WTC11 (cell line): Measurements from ENCODE around the gene MACROD2. TPM values are rescaled to one million over a fixed set of nuclear protein-coding genes. Genes with fewer than 3 reads are reported as not detected.

ENCODE experiments used
- ATAC-seq: fragments of 200-7000 bp; cut with Tn5 transposase; 2 replicates; pipeline ENCODE4 v1.10.0; 2021; ENCODE audit warnings: mild to moderate bottlenecking, moderate library complexity
- CTCF ChIA-PET: fragments of 300-600 bp; sonication (Branson Sonifier 250); formaldehyde crosslinking; loops from one replicate; lab custom pipeline; 2021; ENCODE audit warnings: antibody characterized with exemption; lab: Charles Lee
- POLR2A ChIA-PET: fragments of 350-600 bp; sonication (Branson Sonifier 250); formaldehyde crosslinking; loops from one replicate; lab custom pipeline; 2021; ENCODE audit warnings: antibody characterized with exemption; lab: Charles Lee
- DNase-seq: peaks from one replicate; pipeline ENCODE4 v3.0.0; 2021; ENCODE audit warnings: low spot score
- H3K27ac Mint-ChIP-seq: 2 replicates; pipeline ENCODE4 v1.8.0; 2021; ENCODE audit warnings: mixed read lengths
- H3K27me3 Mint-ChIP-seq: 2 replicates; pipeline ENCODE4 v1.8.0; 2021; ENCODE audit warnings: low read depth, mild to moderate bottlenecking, moderate library complexity, mixed read lengths
- H3K36me3 Mint-ChIP-seq: 2 replicates; pipeline ENCODE4 v1.8.0; 2021; ENCODE audit warnings: mixed read lengths
- H3K4me1 Mint-ChIP-seq: 2 replicates; pipeline ENCODE4 v1.8.0; 2022; ENCODE audit warnings: mixed read lengths
- H3K4me3 Mint-ChIP-seq: 2 replicates; pipeline ENCODE4 v1.8.0; 2021; ENCODE audit warnings: mild to moderate bottlenecking, moderate library complexity, mixed read lengths
- H3K9me3 Mint-ChIP-seq: 2 replicates; pipeline ENCODE4 v1.8.0; 2021; ENCODE audit warnings: mixed read lengths
- AFF4 ChIP-seq: sonication (generic); formaldehyde crosslinking; IDR thresholded peaks from 2 replicates; pipeline ENCODE4 v1.8.1; 2023; ENCODE audit warnings: mild to moderate bottlenecking, missing genetic modification reagents, borderline replicate concordance
- AR ChIP-seq: fragments of 250-450 bp; sonication (Bioruptor Pico); IDR thresholded peaks from 2 replicates; pipeline ENCODE4 v1.9.0; 2021; ENCODE audit warnings: mild to moderate bottlenecking
- ATF2 ChIP-seq: sonication (generic); formaldehyde crosslinking; IDR thresholded peaks from 2 replicates; pipeline ENCODE4 v1.8.1; 2022; ENCODE audit warnings: low read depth, missing genetic modification reagents, borderline replicate concordance
- E2F4 ChIP-seq: sonication (generic); formaldehyde crosslinking; IDR thresholded peaks from 2 replicates; pipeline ENCODE4 v1.8.1; 2022; ENCODE audit warnings: low read depth, mild to moderate bottlenecking, moderate library complexity, missing genetic modification reagents, borderline replicate concordance
- ELF4 ChIP-seq: sonication (generic); formaldehyde crosslinking; IDR thresholded peaks from 2 replicates; pipeline ENCODE4 v1.8.1; 2022; ENCODE audit warnings: low read depth, mild to moderate bottlenecking, moderate library complexity, missing genetic modification reagents
- ESRRA ChIP-seq: sonication (generic); formaldehyde crosslinking; IDR thresholded peaks from 2 replicates; pipeline ENCODE4 v1.8.1; 2022; ENCODE audit warnings: mild to moderate bottlenecking, missing genetic modification reagents, borderline replicate concordance
- ETV6 ChIP-seq: sonication (generic); formaldehyde crosslinking; IDR thresholded peaks from 2 replicates; pipeline ENCODE4 v1.8.1; 2022; ENCODE audit warnings: mild to moderate bottlenecking, missing genetic modification reagents
- JUN ChIP-seq: sonication (generic); formaldehyde crosslinking; IDR thresholded peaks from 2 replicates; pipeline ENCODE4 v1.8.0; 2023; ENCODE audit warnings: mild to moderate bottlenecking, missing genetic modification reagents
- NFATC4 ChIP-seq: fragments of 250-450 bp; sonication (Bioruptor Pico); IDR thresholded peaks from 2 replicates; pipeline ENCODE4 v1.9.0; 2021; ENCODE audit warnings: mild to moderate bottlenecking
- NFYB ChIP-seq: sonication (generic); formaldehyde crosslinking; conservative IDR thresholded peaks from 2 replicates; pipeline ENCODE4 v1.8.0; 2022; ENCODE audit warnings: low read depth, missing genetic modification reagents
- NR1H2 ChIP-seq: sonication (generic); formaldehyde crosslinking; IDR thresholded peaks from 2 replicates; pipeline ENCODE4 v1.9.0; 2021; ENCODE audit warnings: mild to moderate bottlenecking, moderate library complexity, missing genetic modification reagents
- OVOL2 ChIP-seq: fragments of 250-450 bp; sonication (Bioruptor Pico); IDR thresholded peaks from 2 replicates; pipeline ENCODE4 v1.9.0; 2021; ENCODE audit warnings: mild to moderate bottlenecking, borderline replicate concordance
- PREB ChIP-seq: sonication (generic); formaldehyde crosslinking; IDR thresholded peaks from 2 replicates; pipeline ENCODE4 v1.8.1; 2022; ENCODE audit warnings: mild to moderate bottlenecking, missing genetic modification reagents, moderate library complexity, borderline replicate concordance
- PRRX2 ChIP-seq: fragments of 250-450 bp; sonication (Bioruptor Pico); IDR thresholded peaks from 2 replicates; pipeline ENCODE4 v1.8.0; 2021; ENCODE audit warnings: mild to moderate bottlenecking
- RELA ChIP-seq: sonication (generic); formaldehyde crosslinking; IDR thresholded peaks from 2 replicates; pipeline ENCODE4 v1.8.1; 2022; ENCODE audit warnings: missing genetic modification reagents, mild to moderate bottlenecking, borderline replicate concordance
- SMAD3 ChIP-seq: sonication (generic); formaldehyde crosslinking; IDR thresholded peaks from 2 replicates; pipeline ENCODE4 v1.8.0; 2022; ENCODE audit warnings: missing genetic modification reagents, mild to moderate bottlenecking, borderline replicate concordance
- SMAD4 ChIP-seq: sonication (generic); formaldehyde crosslinking; IDR thresholded peaks from 2 replicates; pipeline ENCODE4 v1.8.0; 2022; ENCODE audit warnings: mild to moderate bottlenecking, missing genetic modification reagents
- SOX15 ChIP-seq: fragments of 250-450 bp; sonication (Bioruptor Pico); IDR thresholded peaks from 2 replicates; pipeline ENCODE4 v1.9.0; 2021; ENCODE audit warnings: mild to moderate bottlenecking
- USF1 ChIP-seq: sonication (generic); formaldehyde crosslinking; IDR thresholded peaks from 2 replicates; pipeline ENCODE4 v1.8.0; 2022; ENCODE audit warnings: mild to moderate bottlenecking, missing genetic modification reagents
- ZNF138 ChIP-seq: sonication (generic); formaldehyde crosslinking; conservative IDR thresholded peaks from 2 replicates; pipeline ENCODE4 v1.8.1; 2022; ENCODE audit warnings: mild to moderate bottlenecking, moderate library complexity, missing genetic modification reagents
- ZNF219 ChIP-seq: sonication (generic); formaldehyde crosslinking; IDR thresholded peaks from 2 replicates; pipeline ENCODE4 v1.8.0; 2023; ENCODE audit warnings: missing genetic modification reagents, mild to moderate bottlenecking, borderline replicate concordance
- ZNF317 ChIP-seq: sonication (generic); formaldehyde crosslinking; IDR thresholded peaks from 2 replicates; pipeline ENCODE4 v1.8.1; 2023; ENCODE audit warnings: low read depth, mild to moderate bottlenecking, moderate library complexity, missing genetic modification reagents, borderline replicate concordance
- total RNA-seq: library from RNA; stranded (reverse); gene quantifications from 3 replicates; pipeline ENCODE4 v1.2.3, GENCODE V29; 2021

Gene MACROD2
- total RNA-seq, 1 experiment from 2014 or later = 4.1 TPM

- POLR2A ChIA-PET = no interaction called here
- CTCF ChIA-PET = no interaction called here
Observed at GRCh38 chr20:14291502-14291901, 296.2 kb downstream of the MACROD2 start.

GRCh38 chr20:14295238-14295637 lies 299.9 kb downstream of the MACROD2 start:
- no peaks in the 10 kb centered on the region for H3K9me3 Mint-ChIP-seq
- DNase-seq (no peak), ATAC-seq (peak; percentile 28; the same call in 1 of the 2 replicates)
- peaks cover 3% of the 10 kb centered on the region for H3K4me1 Mint-ChIP-seq
- ChIA-PET POLR2A (no interaction called here), CTCF (no interaction called here)
- H3K27ac Mint-ChIP-seq = no peak overlapping the region
- no peak overlapping the region for H3K4me3 Mint-ChIP-seq
- no peaks in the 10 kb centered on the region for H3K27me3 Mint-ChIP-seq
- H3K36me3 Mint-ChIP-seq = no peaks in the 10 kb centered on the region
- TF ChIP-seq ELF4 (CRISPR knock-in tag) (no peak), AR (CRISPR knock-in tag) (no peak), ZNF138 (CRISPR knock-in tag) (no peak), ZNF317 (no peak), USF1 (no peak), JUN (CRISPR knock-in tag) (no peak), SMAD3 (CRISPR knock-in tag) (no peak), ESRRA (CRISPR knock-in tag) (no peak), NFATC4 (no peak)

More at GRCh38 chr20:14291502-14291901, 296.2 kb downstream of the MACROD2 start:
- Mint-ChIP-seq H3K27ac (no peak overlapping the region), H3K4me1 (peaks cover 3% of the 10 kb centered on the region), H3K4me3 (no peak overlapping the region), H3K9me3 (no peaks in the 10 kb centered on the region), H3K27me3 (no peaks in the 10 kb centered on the region), H3K36me3 (no peaks in the 10 kb centered on the region)
- no peak for ATAC-seq
- TF ChIP-seq ZNF219 (CRISPR knock-in tag) = no peak
- TF ChIP-seq ATF2 = no peak
- TF ChIP-seq NR1H2 (CRISPR knock-in tag) = no peak
- TF ChIP-seq E2F4 (CRISPR knock-in tag) = no peak
- no peak for TF ChIP-seq AFF4
- no peak for TF ChIP-seq ETV6 (CRISPR knock-in tag)
- TF ChIP-seq NFYB (CRISPR knock-in tag) = no peak
- no peak for TF ChIP-seq PREB
- TF ChIP-seq RELA = no peak
- no peak for TF ChIP-seq SOX15 (CRISPR knock-in tag)
- no peak for TF ChIP-seq PRRX2
- no peak for TF ChIP-seq SMAD4
- TF ChIP-seq OVOL2 (CRISPR knock-in tag) = no peak
- no peak for DNase-seq
